Left hindlimb (tissue), 1 donor: ENCODE measurements around the gene TNFRSF21.
"Not testable (repeated sequence)": the region's sequence is repeated elsewhere in the genome, so short reads cannot be mapped to it uniquely, and the experiment has no call there.

Experiments
- DNase-seq: peaks from one replicate; pipeline ENCODE4 v3.0.0-alpha.2; 2018

The TNFRSF21 gene

GRCh38 chr6:47247227-47247797 lies 62.4 kb downstream of the TNFRSF21 start:
- DNase-seq = no peak

- no peak for DNase-seq
Observed at GRCh38 chr6:47246551-47246950, 63.2 kb downstream of the TNFRSF21 start.

GRCh38 chr6:47245745-47246371 lies 63.8 kb downstream of the TNFRSF21 start:
- no peak for DNase-seq

GRCh38 chr6:47242483-47243386 lies 67.0 kb downstream of the TNFRSF21 start:
- DNase-seq = peak; percentile 76

GRCh38 chr6:47241742-47242482 lies 67.8 kb downstream of the TNFRSF21 start:
- no peak for DNase-seq

GRCh38 chr6:47240277-47240890 lies 69.3 kb downstream of the TNFRSF21 start:
- DNase-seq = no peak

- no peak for DNase-seq
Observed at GRCh38 chr6:47239546-47239945, 70.2 kb downstream of the TNFRSF21 start.

- DNase-seq = no peak
Observed at GRCh38 chr6:47238456-47238995, 71.2 kb downstream of the TNFRSF21 start.

- no peak for DNase-seq
Observed at GRCh38 chr6:47237196-47237595, 72.5 kb downstream of the TNFRSF21 start.

GRCh38 chr6:47235964-47236760 lies 73.5 kb downstream of the TNFRSF21 start:
- DNase-seq = no peak

GRCh38 chr6:47235421-47235820 lies 74.3 kb downstream of the TNFRSF21 start:
- no peak for DNase-seq

GRCh38 chr6:47234266-47234933 lies 75.3 kb downstream of the TNFRSF21 start:
- no peak for DNase-seq

- no peak for DNase-seq
Observed at GRCh38 chr6:47231151-47231550, 78.6 kb downstream of the TNFRSF21 start.

GRCh38 chr6:47230579-47230978 lies 79.1 kb downstream of the TNFRSF21 start:
- DNase-seq = no peak

GRCh38 chr6:47229255-47229654 lies 80.5 kb downstream of the TNFRSF21 start:
- DNase-seq = no peak

GRCh38 chr6:47228093-47228492 lies 81.6 kb downstream of the TNFRSF21 start:
- not testable (repeated sequence) for DNase-seq

GRCh38 chr6:47223251-47223650 lies 86.5 kb downstream of the TNFRSF21 start:
- not testable (repeated sequence) for DNase-seq

- no peak for DNase-seq
Observed at GRCh38 chr6:47221565-47221964, 88.1 kb downstream of the TNFRSF21 start.

- DNase-seq = no peak
Observed at GRCh38 chr6:47209632-47210031, 100.1 kb downstream of the TNFRSF21 start.

GRCh38 chr6:47207261-47207660 lies 102.4 kb downstream of the TNFRSF21 start:
- DNase-seq = no peak

GRCh38 chr6:47206626-47207025 lies 103.1 kb downstream of the TNFRSF21 start:
- no peak for DNase-seq
